Karpas-422 (cell line): Measurements from ENCODE around the gene COMMD9. TPM values are rescaled to one million over a fixed set of nuclear protein-coding genes. Genes with fewer than 3 reads are reported as not detected.

ENCODE experiments used
- DNase-seq: peaks from one replicate; pipeline ENCODE4 v3.0.0-alpha.2; 2015
- H2AFZ ChIP-seq: fragments of 200-600 bp; sonication (generic); 2 replicates; pipeline ENCODE4 v1.6.1; 2014; ENCODE audit warnings: antibody characterized with exemption, low read length, mixed read lengths
- H3K27ac ChIP-seq: fragments of 200-600 bp; sonication (generic); 2 replicates; pipeline ENCODE4 v1.5.1; 2014; ENCODE audit warnings: mild to moderate bottlenecking, low read length, moderate library complexity
- H3K27me3 ChIP-seq: fragments of 200-600 bp; sonication (generic); 2 replicates; pipeline ENCODE4 v1.6.1; 2014; ENCODE audit warnings: low read length, mixed read lengths
- H3K36me3 ChIP-seq: fragments of 200-600 bp; sonication (generic); 2 replicates; pipeline ENCODE4 v1.6.1; 2014; ENCODE audit warnings: low read length, mixed read lengths; ENCODE audit not compliant: insufficient read depth
- H3K4me1 ChIP-seq: fragments of 200-600 bp; sonication (generic); 2 replicates; pipeline ENCODE4 v1.6.1; 2014; ENCODE audit warnings: mild to moderate bottlenecking, low read length, mixed read lengths
- H3K4me2 ChIP-seq: fragments of 200-600 bp; sonication (generic); 2 replicates; pipeline ENCODE4 v1.6.1; 2014; ENCODE audit warnings: low read length, low read depth, mild to moderate bottlenecking; ENCODE audit not compliant: poor library complexity, severe bottlenecking
- H3K4me3 ChIP-seq: fragments of 200-600 bp; sonication (generic); 2 replicates; pipeline ENCODE4 v1.5.1; 2014; ENCODE audit warnings: mild to moderate bottlenecking, antibody characterized with exemption, low read length, mixed read lengths
- H3K79me2 ChIP-seq: fragments of 200-600 bp; sonication (generic); 2 replicates; pipeline ENCODE4 v1.6.1; 2014; ENCODE audit warnings: mild to moderate bottlenecking, low read length, mixed read lengths
- H3K9ac ChIP-seq: fragments of 200-600 bp; sonication (generic); 2 replicates; pipeline ENCODE4 v1.6.0; 2014; ENCODE audit warnings: low read length
- H3K9me2 ChIP-seq: fragments of 200-600 bp; sonication (generic), shearing (Covaris generic); replicated peaks from 2 replicates; pipeline ENCODE4 v1.6.0; 2014; ENCODE audit warnings: mild to moderate bottlenecking, low read length, moderate library complexity; ENCODE audit not compliant: insufficient read depth
- H3K9me3 ChIP-seq: fragments of 300-700, 200-600 bp; sonication (generic); 2 replicates; pipeline ENCODE4 v1.6.1; 2014; ENCODE audit warnings: low read length, mixed read lengths
- H4K20me1 ChIP-seq: fragments of 200-600 bp; sonication (generic); 2 replicates; pipeline ENCODE4 v1.6.1; 2014; ENCODE audit warnings: mild to moderate bottlenecking, antibody characterized with exemption, low read length, low read depth; ENCODE audit not compliant: insufficient read depth
- total RNA-seq: library from RNA; depleted of rRNA; stranded (reverse); fragments of >200 nt; shearing (Covaris generic); gene quantifications from 2 replicates; pipeline ENCODE4 v1.2.3, GENCODE V29; 2014; ENCODE audit warnings: low replicate concordance

COMMD9 gene
- total RNA-seq, 1 experiment from 2014 or later = 31.0 TPM

DNA sequence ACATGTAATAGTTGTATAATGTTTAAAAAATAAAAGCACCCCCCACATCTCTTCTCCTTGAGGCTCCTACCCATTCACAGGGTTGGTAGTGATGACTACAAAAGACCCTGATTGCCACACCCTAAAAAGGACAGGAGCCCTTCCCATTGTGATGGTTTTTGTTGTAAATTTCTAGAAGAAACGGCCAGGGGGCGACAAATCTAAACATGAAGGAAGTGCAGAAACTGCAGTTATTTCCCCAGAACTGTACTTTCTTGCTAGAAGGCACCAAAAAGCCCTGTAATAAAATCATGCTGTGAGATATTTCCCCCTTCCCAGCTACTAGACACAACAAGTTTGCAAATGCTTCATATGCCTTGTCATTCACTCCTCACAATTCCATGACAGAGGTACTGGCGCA lies 17.7 kb upstream of the COMMD9 start:
- Histone ChIP-seq H3K4me2 (no peak overlapping the region), H2AFZ (no peak overlapping the region), H3K4me3 (no peak overlapping the region), H3K9me2 (no peaks in the 10 kb centered on the region), H3K79me2 (no peaks in the 10 kb centered on the region), H3K36me3 (no peaks in the 10 kb centered on the region), H3K9ac (no peak overlapping the region), H3K9me3 (no peaks in the 10 kb centered on the region), H3K27ac (no peak overlapping the region), H4K20me1 (no peaks in the 10 kb centered on the region), H3K4me1 (no peaks in the 10 kb centered on the region), H3K27me3 (no peaks in the 10 kb centered on the region)
- DNase-seq = peak; percentile 74

DNA sequence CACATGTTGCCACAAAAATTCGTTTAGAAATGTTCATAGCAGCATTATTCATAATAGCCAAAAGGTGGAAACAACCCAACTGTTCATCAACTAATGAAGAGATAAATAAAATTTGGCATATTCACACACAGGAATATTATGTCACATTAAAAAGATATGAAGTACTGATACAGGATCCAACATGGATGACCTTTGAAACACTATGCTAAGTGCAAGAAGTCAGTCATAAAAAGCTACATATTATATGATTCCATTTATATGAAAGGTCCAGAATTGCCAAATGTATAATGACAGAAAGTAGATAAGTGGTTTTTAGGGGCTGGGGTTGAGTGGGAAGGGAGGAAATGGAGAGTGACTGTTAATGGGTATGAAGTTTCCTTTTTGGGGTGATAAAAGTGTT lies 15.8 kb upstream of the COMMD9 start:
- no peak overlapping the region for H2AFZ ChIP-seq

DNA sequence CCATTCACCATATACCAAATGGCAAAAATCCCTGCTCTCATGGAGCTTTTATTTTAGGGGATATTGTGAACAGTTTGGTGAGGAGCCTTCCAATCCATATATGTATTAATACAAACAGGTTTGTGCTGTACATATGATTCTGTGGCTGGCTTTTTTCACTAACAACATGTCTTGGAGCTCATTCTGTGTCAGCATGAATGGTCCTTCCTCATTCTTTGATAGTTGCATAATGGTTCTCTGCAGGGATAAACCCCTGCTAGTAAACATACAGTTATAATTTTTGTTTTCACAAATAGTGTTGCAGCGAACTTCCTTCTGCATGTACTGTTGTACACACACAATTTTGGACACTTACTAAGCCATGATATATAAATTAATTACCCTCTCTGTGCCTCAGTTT lies 15.1 kb upstream of the COMMD9 start:
- Histone ChIP-seq H3K27ac (no peak overlapping the region), H3K27me3 (no peaks in the 10 kb centered on the region), H3K4me1 (no peaks in the 10 kb centered on the region), H3K4me2 (no peak overlapping the region), H3K4me3 (no peak overlapping the region), H3K9ac (no peak overlapping the region), H3K9me3 (no peaks in the 10 kb centered on the region), H3K9me2 (no peaks in the 10 kb centered on the region), H3K79me2 (no peaks in the 10 kb centered on the region), H2AFZ (no peak overlapping the region), H3K36me3 (no peaks in the 10 kb centered on the region), H4K20me1 (no peaks in the 10 kb centered on the region)
- no peak for DNase-seq

More for the DNA sequence above, 15.8 kb upstream of the COMMD9 start:
- Histone ChIP-seq H3K9me2 (no peaks in the 10 kb centered on the region), H3K79me2 (no peaks in the 10 kb centered on the region), H3K4me2 (no peak overlapping the region), H4K20me1 (no peaks in the 10 kb centered on the region), H3K9me3 (no peaks in the 10 kb centered on the region), H3K27me3 (no peaks in the 10 kb centered on the region), H3K36me3 (no peaks in the 10 kb centered on the region), H3K9ac (no peak overlapping the region), H3K4me3 (no peak overlapping the region), H3K4me1 (no peaks in the 10 kb centered on the region), H3K27ac (no peak overlapping the region)
- DNase-seq = no peak

DNA sequence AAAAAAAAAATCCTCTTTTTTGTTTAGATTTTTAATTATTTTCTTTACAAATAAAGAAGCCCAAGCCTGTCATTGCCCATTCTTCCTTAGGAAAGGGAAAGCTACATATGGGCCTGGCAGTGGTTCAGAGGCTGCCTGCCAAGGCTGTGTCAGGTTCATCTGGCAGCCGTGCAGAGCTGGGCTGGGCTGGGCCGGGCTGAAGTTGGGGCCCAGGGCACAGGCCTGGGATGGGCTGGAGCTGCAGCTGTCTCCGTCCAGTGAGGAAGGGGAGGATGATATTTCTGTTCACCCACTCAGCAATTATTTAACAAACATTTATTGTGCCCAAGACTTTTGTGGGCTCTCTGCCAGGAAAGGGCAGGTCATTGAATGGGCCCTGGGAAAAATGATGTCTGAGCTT lies 11.4 kb upstream of the COMMD9 start:
- H3K4me3 ChIP-seq = no peak overlapping the region
- H3K27me3 ChIP-seq = no peaks in the 10 kb centered on the region
- no peak overlapping the region for H3K4me2 ChIP-seq
- no peak overlapping the region for H3K9ac ChIP-seq
- no peak overlapping the region for H2AFZ ChIP-seq
- H3K27ac ChIP-seq = no peak overlapping the region
- DNase-seq = no peak
- no peaks in the 10 kb centered on the region for H3K9me2 ChIP-seq
- H4K20me1 ChIP-seq = no peaks in the 10 kb centered on the region
- H3K9me3 ChIP-seq = no peaks in the 10 kb centered on the region
- H3K79me2 ChIP-seq = no peaks in the 10 kb centered on the region
- H3K36me3 ChIP-seq = no peaks in the 10 kb centered on the region
- no peaks in the 10 kb centered on the region for H3K4me1 ChIP-seq

DNA sequence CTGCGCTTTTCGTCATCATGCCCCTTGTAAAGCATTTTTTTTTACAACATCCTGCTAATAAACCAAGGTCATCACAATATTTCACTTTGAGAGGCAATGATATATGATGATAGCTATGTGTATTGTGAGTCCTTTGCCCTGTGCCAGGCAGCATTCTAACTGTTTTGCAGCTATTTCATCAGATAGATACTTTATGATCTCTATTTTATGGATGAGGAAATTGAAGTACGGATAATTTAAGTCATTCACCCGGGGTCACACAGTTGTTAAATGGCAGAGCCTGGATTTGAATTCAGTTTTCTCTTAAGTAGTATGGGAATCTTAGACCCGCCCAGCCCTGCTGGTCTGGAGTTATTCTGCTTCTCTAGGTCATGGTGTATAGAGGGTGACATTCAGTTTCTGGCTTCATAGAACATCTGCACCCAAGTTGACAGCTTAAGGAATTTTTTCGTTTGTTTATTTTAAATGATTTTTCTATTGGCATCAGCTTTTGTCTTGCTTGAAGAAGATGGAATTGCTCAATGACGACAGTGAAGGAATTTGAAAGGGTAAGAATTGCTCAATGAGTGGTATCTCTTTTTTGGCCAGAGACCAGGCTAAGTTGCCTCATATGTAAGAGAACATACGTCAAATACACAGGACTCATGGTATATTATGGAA lies 7.8 kb upstream of the COMMD9 start:
- Histone ChIP-seq H3K4me1 (no peaks in the 10 kb centered on the region), H3K9me3 (no peaks in the 10 kb centered on the region), H3K9me2 (no peaks in the 10 kb centered on the region), H3K9ac (no peak overlapping the region), H3K4me2 (no peak overlapping the region), H2AFZ (no peak overlapping the region), H3K36me3 (no peaks in the 10 kb centered on the region), H3K79me2 (no peaks in the 10 kb centered on the region), H4K20me1 (no peaks in the 10 kb centered on the region), H3K4me3 (no peak overlapping the region), H3K27ac (no peak overlapping the region), H3K27me3 (no peaks in the 10 kb centered on the region)
- no peak for DNase-seq

DNA sequence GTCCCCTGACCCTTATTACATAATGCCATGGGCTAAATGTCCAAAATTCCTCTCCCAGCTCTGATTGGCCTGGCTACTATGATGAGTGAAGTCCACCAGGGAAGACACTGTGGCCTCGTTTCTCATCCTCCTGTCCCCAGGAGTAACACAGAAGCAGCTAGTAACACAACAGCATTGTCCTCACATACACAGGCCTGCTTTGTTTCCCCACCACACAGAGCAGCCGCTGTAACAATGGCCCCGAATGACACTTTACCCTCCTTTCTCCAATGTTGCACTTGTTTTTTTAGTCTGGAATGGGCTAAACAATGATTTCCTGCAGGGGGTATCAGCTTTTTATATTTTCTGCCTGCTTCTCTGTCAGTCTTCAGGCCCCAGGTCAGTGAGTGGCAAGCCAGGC lies 6.7 kb upstream of the COMMD9 start, which contains the start of gene PRR5L:
Gene PRR5L (plus strand): TSS at position 363 of the 400 bp plus-strand sequence. CDS start 104,834 bp downstream, outside the sequence.
- DNase-seq = no peak
- Histone ChIP-seq H2AFZ (no peak within 1 kb of the TSS), H3K4me3 (no peak within 1 kb of the TSS), H3K4me1 (no peaks in the 10 kb centered on the region), H3K36me3 (no peaks in the 10 kb centered on the region), H3K9ac (no peak within 1 kb of the TSS), H4K20me1 (no peaks in the 10 kb centered on the region), H3K4me2 (no peak within 1 kb of the TSS), H3K79me2 (no peaks in the 10 kb centered on the region), H3K9me2 (no peaks in the 10 kb centered on the region), H3K27me3 (no peaks in the 10 kb centered on the region), H3K9me3 (no peaks in the 10 kb centered on the region), H3K27ac (no peak within 1 kb of the TSS)

DNA sequence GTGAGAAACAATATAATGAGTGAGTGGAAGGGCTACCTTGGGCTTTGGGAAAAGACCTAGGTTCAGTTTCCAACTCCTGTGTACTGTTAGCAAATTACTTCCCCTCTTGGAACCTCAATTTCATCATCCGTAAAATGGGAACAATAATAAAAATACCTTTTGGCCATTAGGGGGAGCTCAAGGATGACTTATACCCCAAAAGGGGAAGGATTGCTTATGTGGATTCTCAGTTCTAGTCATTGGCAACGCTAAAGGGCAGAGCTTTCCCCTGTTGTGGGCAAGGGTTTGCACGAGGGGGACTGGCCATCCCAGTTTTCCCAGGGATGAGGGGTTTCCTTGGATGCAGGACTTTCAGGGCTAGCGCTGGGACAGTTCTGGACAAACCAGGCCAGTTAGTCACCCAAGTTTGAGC lies 3.1 kb upstream of the COMMD9 start:
- no peak overlapping the region for H3K9ac ChIP-seq
- H3K4me3 ChIP-seq = no peak overlapping the region
- DNase-seq = peak; percentile 82
- peaks cover 17% of the 10 kb centered on the region for H3K4me1 ChIP-seq
- no peaks in the 10 kb centered on the region for H3K36me3 ChIP-seq
- no peaks in the 10 kb centered on the region for H3K9me3 ChIP-seq
- H2AFZ ChIP-seq = no peak overlapping the region
- H4K20me1 ChIP-seq = no peaks in the 10 kb centered on the region
- H3K79me2 ChIP-seq = peaks cover 8% of the 10 kb centered on the region; the same call in 1 of the 2 replicates
- H3K4me2 ChIP-seq = no peak overlapping the region
- H3K27ac ChIP-seq = no peak overlapping the region
- H3K9me2 ChIP-seq = no peaks in the 10 kb centered on the region
- H3K27me3 ChIP-seq = no peaks in the 10 kb centered on the region

DNA sequence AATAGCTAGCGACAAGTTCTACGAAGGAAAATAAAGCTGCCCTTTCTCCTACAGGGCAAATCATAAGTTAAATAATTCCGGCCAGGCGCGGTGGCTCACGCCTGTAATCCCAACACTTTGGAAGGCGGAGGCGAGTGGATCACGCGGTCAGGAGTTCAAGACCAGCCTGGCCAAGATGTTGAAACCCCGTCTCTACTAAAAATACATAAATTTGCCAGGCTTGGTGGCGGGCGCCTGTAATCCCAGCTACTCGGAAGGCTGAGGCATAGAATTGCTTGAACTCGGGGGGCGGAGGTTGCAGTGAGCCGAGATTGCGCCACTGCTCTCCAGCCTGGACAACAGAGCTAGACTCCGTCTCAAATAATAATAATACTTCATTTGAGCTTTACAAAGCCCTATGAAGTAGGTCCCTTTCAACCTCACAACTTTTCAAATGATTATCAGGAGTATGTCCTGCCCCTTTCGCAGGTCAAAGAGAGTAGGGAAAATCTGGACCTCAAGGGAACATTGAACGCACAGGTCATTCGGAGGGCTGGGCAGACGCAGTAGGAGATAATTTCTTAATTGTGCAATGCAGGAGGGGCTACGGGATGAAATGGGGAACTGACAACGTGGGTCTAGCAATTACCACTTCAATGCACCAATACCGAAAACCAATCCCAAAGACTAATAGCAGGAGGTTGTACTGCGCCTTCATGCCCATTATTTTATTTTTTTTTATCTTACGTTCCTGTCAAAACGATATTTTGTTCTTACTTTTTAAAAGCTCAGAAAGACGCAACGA lies 590 bp downstream of the COMMD9 start:
- peak overlapping the region; percentile 66 for H3K9ac ChIP-seq
- DNase-seq = peak; percentile 56
- H3K27ac ChIP-seq = no peak overlapping the region
- H3K4me1 ChIP-seq = peaks cover 17% of the 10 kb centered on the region
- no peaks in the 10 kb centered on the region for H3K36me3 ChIP-seq
- peaks cover 11% of the 10 kb centered on the region; the same call in 1 of the 2 replicates for H3K79me2 ChIP-seq
- peak overlapping the region; percentile 79 for H3K4me3 ChIP-seq
- H3K9me3 ChIP-seq = no peaks in the 10 kb centered on the region
- H4K20me1 ChIP-seq = no peaks in the 10 kb centered on the region
- peak overlapping the region; percentile 74 for H3K4me2 ChIP-seq
- no peaks in the 10 kb centered on the region for H3K9me2 ChIP-seq
- H2AFZ ChIP-seq = peak overlapping the region; percentile 92
- H3K27me3 ChIP-seq = no peaks in the 10 kb centered on the region
